Hepatocyte (in vitro differentiated cells): ENCODE results near the gene HELZ2. TPM values are rescaled to one million over a fixed set of nuclear protein-coding genes. Genes with fewer than 3 reads are reported as not detected.

Experiments used
- DNase-seq: peaks from one replicate; pipeline ENCODE4 v3.0.0-alpha.2; 2016; ENCODE audit warnings: low spot score
- H2AFZ ChIP-seq: fragments of 200-600 bp; sonication (generic); 2 replicates; pipeline ENCODE4 v1.6.0; 2016; ENCODE audit warnings: antibody characterized with exemption, mild to moderate bottlenecking
- H3K27ac ChIP-seq: fragments of 200-600 bp; sonication (generic); 2 replicates; pipeline ENCODE4 v1.5.1; 2016; ENCODE audit warnings: mild to moderate bottlenecking
- H3K27me3 ChIP-seq: fragments of 200-600 bp; sonication (generic); 2 replicates; pipeline ENCODE4 v1.6.1; 2016
- H3K36me3 ChIP-seq: fragments of 200-600 bp; sonication (generic); replicated peaks from 2 replicates; pipeline ENCODE4 v1.5.1; 2016; ENCODE audit warnings: low read depth; ENCODE audit not compliant: insufficient read depth
- H3K4me1 ChIP-seq: fragments of 200-600 bp; sonication (generic); 2 replicates; pipeline ENCODE4 v1.5.1; 2016; ENCODE audit warnings: mild to moderate bottlenecking, moderate library complexity; ENCODE audit not compliant: insufficient read depth
- H3K4me2 ChIP-seq: fragments of 200-600 bp; sonication (generic); 2 replicates; pipeline ENCODE4 v1.6.0; 2016
- H3K4me3 ChIP-seq: fragments of 200-600 bp; sonication (generic); 2 replicates; pipeline ENCODE4 v1.5.1; 2016; ENCODE audit warnings: mild to moderate bottlenecking
- H3K79me2 ChIP-seq: fragments of 200-600 bp; sonication (generic); 2 replicates; pipeline ENCODE4 v1.6.0; 2017; ENCODE audit warnings: mild to moderate bottlenecking
- H3K9me2 ChIP-seq: fragments of 200-600 bp; sonication (generic); replicated peaks from 2 replicates; pipeline ENCODE4 v1.6.0; 2017; ENCODE audit warnings: mild to moderate bottlenecking; ENCODE audit not compliant: insufficient read depth
- H3K9me3 ChIP-seq: fragments of 200-600 bp; sonication (generic); 2 replicates; pipeline ENCODE4 v1.5.1; 2016; ENCODE audit warnings: low read depth, mild to moderate bottlenecking
- H4K20me1 ChIP-seq: fragments of 200-600 bp; sonication (generic); 2 replicates; pipeline ENCODE4 v1.6.0; 2016; ENCODE audit warnings: mild to moderate bottlenecking; ENCODE audit not compliant: insufficient read depth, poor library complexity, severe bottlenecking
- CTCF ChIP-seq: fragments of 200-600 bp; sonication (generic); IDR thresholded peaks from 2 replicates; pipeline ENCODE4 v1.5.1; 2016; ENCODE audit warnings: antibody characterized with exemption, mild to moderate bottlenecking; ENCODE audit not compliant: poor library complexity
- EZH2 ChIP-seq: fragments of 200-600 bp; sonication (generic); IDR thresholded peaks from 2 replicates; pipeline ENCODE4 v1.6.1; 2016; ENCODE audit warnings: antibody characterized with exemption, mild to moderate bottlenecking, borderline replicate concordance
- EZH2phosphoT487 ChIP-seq: fragments of 200-600 bp; sonication (generic); IDR thresholded peaks from one replicate; pipeline ENCODE4 v1.6.1; 2018; ENCODE audit warnings: antibody characterized with exemption, mild to moderate bottlenecking, low read depth, moderate library complexity; ENCODE audit not compliant: unreplicated experiment, severe bottlenecking
- WGBS: methylation state at CpG from one replicate; pipeline ENCODE4 v1.1.6; 2016; ENCODE audit warnings: low lambda C conversion rate; ENCODE audit errors: missing lambda C conversion rate; 5-methylcytosine and 5-hydroxymethylcytosine counted together
- polyA plus RNA-seq: library from polyadenylated mRNA; unstranded; fragments of >200 nt; fragmentation: Nextera tagmentation; extraction: Ambion mirVana; gene quantifications from 2 replicates; pipeline ENCODE4 v1.2.1, GENCODE V29; 2016
- total RNA-seq: library from RNA; depleted of rRNA; stranded (reverse); fragments of >200 nt; gene quantifications from 2 replicates; pipeline ENCODE4 v1.2.3, GENCODE V29; 2014

The HELZ2 gene
- total and polyA plus RNA-seq, 2 experiments from 2014 or later, result 4.6 to 17.0 TPM

- Histone ChIP-seq H3K36me3 (no peaks in the 10 kb centered on the region), H4K20me1 (no peaks in the 10 kb centered on the region), H3K4me3 (no peak overlapping the region), H3K4me2 (no peak overlapping the region), H3K9me3 (no peaks in the 10 kb centered on the region), H3K9me2 (no peaks in the 10 kb centered on the region), H3K27ac (no peak overlapping the region), H3K4me1 (no peaks in the 10 kb centered on the region), H2AFZ (no peak overlapping the region), H3K79me2 (no peaks in the 10 kb centered on the region), H3K27me3 (no peaks in the 10 kb centered on the region)
- TF ChIP-seq EZH2 (no peak), CTCF (no peak), EZH2phosphoT487 (no peak)
- no peak for DNase-seq
- 95% methylated on average over 6 of the region's 6 CpGs for WGBS
Measured at GRCh38 chr20:63596423-63596822, 22.4 kb upstream of the HELZ2 start.

GRCh38 chr20:63595416-63596127, 21.5 kb upstream of the HELZ2 start:
- no peaks in the 10 kb centered on the region for H3K27me3 ChIP-seq
- H3K4me1 ChIP-seq, result no peaks in the 10 kb centered on the region
- H3K4me2 ChIP-seq, result no peak overlapping the region
- H3K9me2 ChIP-seq, result no peaks in the 10 kb centered on the region
- no peak for TF ChIP-seq EZH2
- TF ChIP-seq CTCF, result no peak
- TF ChIP-seq EZH2phosphoT487, result no peak
- no peak overlapping the region for H2AFZ ChIP-seq
- H3K79me2 ChIP-seq, result no peaks in the 10 kb centered on the region
- H4K20me1 ChIP-seq, result no peaks in the 10 kb centered on the region
- H3K4me3 ChIP-seq, result no peak overlapping the region
- no peak for DNase-seq
- H3K27ac ChIP-seq, result no peak overlapping the region
- WGBS, result 91% methylated on average over 30 of the region's 30 CpGs
- H3K9me3 ChIP-seq, result no peaks in the 10 kb centered on the region
- H3K36me3 ChIP-seq, result no peaks in the 10 kb centered on the region

GRCh38 chr20:63594043-63594561, 20.1 kb upstream of the HELZ2 start:
- Histone ChIP-seq H3K4me2 (no peak overlapping the region), H2AFZ (no peak overlapping the region), H3K4me3 (no peak overlapping the region), H4K20me1 (no peaks in the 10 kb centered on the region), H3K4me1 (no peaks in the 10 kb centered on the region), H3K27ac (no peak overlapping the region), H3K27me3 (no peaks in the 10 kb centered on the region), H3K9me3 (no peaks in the 10 kb centered on the region), H3K79me2 (no peaks in the 10 kb centered on the region), H3K9me2 (no peaks in the 10 kb centered on the region), H3K36me3 (no peaks in the 10 kb centered on the region)
- TF ChIP-seq EZH2phosphoT487 (no peak), CTCF (no peak), EZH2 (no peak)
- DNase-seq, result no peak
- WGBS, result 89% methylated on average over 10 of the region's 10 CpGs
